Stomach (tissue), 9 donors: ENCODE measurements around the gene FAXDC2. TPM values are rescaled to one million over a fixed set of nuclear protein-coding genes. Genes with fewer than 3 reads are reported as not detected.
"Not testable (repeated sequence)": the region's sequence is repeated elsewhere in the genome, so short reads cannot be mapped to it uniquely, and the experiment has no call there.

Source experiments
- DNase-seq, 2 donors: peaks; one replicate each; pipeline versions ENCODE4 v3.0.0 to v3.0.0-alpha.2; 2013 to 2019
- H3K27ac ChIP-seq, 5 donors: fragments of 200-600 bp in 4 of 5; sonication (generic) in 4 of 5; one replicate each; pipeline ENCODE4 v1.5.1; 2013 to 2019; ENCODE audit warnings: mild to moderate bottlenecking in 1 of 5, moderate library complexity in 1 of 5
- H3K27me3 ChIP-seq, 3 donors: fragments of 200-600 bp; sonication (generic); one replicate each; pipeline ENCODE4 v1.5.1; 2017 to 2019; ENCODE audit warnings: mixed run types in 1 of 3
- H3K36me3 ChIP-seq, 4 donors: fragments of 200-600 bp; sonication (generic); 1 replicate in 3 of 4; 2 replicates in 1 of 4; pipeline ENCODE4 v1.5.1; 2016 to 2019
- H3K4me1 ChIP-seq, 4 donors: fragments of 200-600 bp; sonication (generic); one replicate each; pipeline ENCODE4 v1.5.1; 2016 to 2019
- H3K4me3 ChIP-seq, 4 donors: fragments of 200-600 bp; sonication (generic) in 3 of 4; one replicate each; pipeline ENCODE4 v1.5.1; 2016 to 2019; ENCODE audit warnings: mild to moderate bottlenecking in 1 of 4
- H3K9me3 ChIP-seq, 4 donors: fragments of 200-600 bp; sonication (generic); one replicate each; pipeline ENCODE4 v1.5.1; 2016 to 2019
- CTCF ChIP-seq, 7 experiments: fragments of 450-650 bp in 4 of 7; fragments of 200-600 bp in 3 of 7; sonication (generic) in 3 of 7; IDR thresholded peaks; one replicate each; pipeline ENCODE4 v1.5.1; 2016 to 2019; ENCODE audit warnings: antibody characterized with exemption in 7 of 7, control low read depth in 2 of 7, mild to moderate bottlenecking in 1 of 7
- EP300 ChIP-seq: sonication (generic); formaldehyde crosslinking; IDR thresholded peaks from one replicate; pipeline ENCODE4 v1.6.1; 2017; ENCODE audit warnings: antibody characterized with exemption
- POLR2A ChIP-seq, 4 donors: fragments of 450-650 bp; IDR thresholded peaks; one replicate each; pipeline ENCODE4 v1.6.1; 2016; ENCODE audit warnings: antibody characterized with exemption in 4 of 4, control low read depth in 2 of 4, mild to moderate bottlenecking in 1 of 4, moderate library complexity in 1 of 4
- POLR2AphosphoS5 ChIP-seq, 3 donors: sonication (generic); formaldehyde crosslinking; IDR thresholded peaks; one replicate each; pipeline ENCODE4 v1.6.1; 2016; ENCODE audit warnings: antibody characterized with exemption in 3 of 3
- WGBS, 5 donors: extraction: QIAGEN DNeasy Blood & Tissue Kit in 3 of 5; methylation state at CpG; one replicate each; pipeline versions ENCODE4 v1.1.5 to v1.1.7; 2013 to 2018; 5-methylcytosine and 5-hydroxymethylcytosine counted together
- intact Hi-C: fragments of 100-400 bp; cut with DNase I; formaldehyde crosslinking; loops from one replicate; pipeline ENCODE4 v1.15.1; 2023; ENCODE audit warnings: low total_unique reads
- polyA plus RNA-seq, 3 donors: library from polyadenylated mRNA; stranded (reverse); fragments of 200-250 nt; gene quantifications; one replicate each; pipeline ENCODE4 v1.2.3, GENCODE V29; 2013
- total RNA-seq, 5 donors: library from RNA; depleted of rRNA; stranded (reverse); fragments of >200 nt; gene quantifications; one replicate each; pipeline versions ENCODE4 v1.1.0 to v1.2.3, GENCODE V29; 2014 to 2016
- donor health status: healthy with polysubstance abuse.
- donor health status: Bipolar disorder and iron deficiency.
- donor health status: healthy.

Gene FAXDC2
- total and polyA plus RNA-seq, 8 donors: 4.9 to 160 (median 18.1) TPM

- peak overlapping the region in 2 of 5 donors; percentile 46 to 67 for H3K27ac ChIP-seq
- intact Hi-C loops: no loop called here
- no peak for TF ChIP-seq CTCF (IDR thresholded peaks at IDR 0.05)
- TF ChIP-seq EP300: no peak
- no peak for TF ChIP-seq POLR2A (IDR thresholded peaks at IDR 0.05)
- no peak for TF ChIP-seq POLR2AphosphoS5 (IDR thresholded peaks at IDR 0.05)
- H3K4me1 ChIP-seq: peaks cover 4 to 22% (median 11%) of the 10 kb centered on the region in 4 donors
- H3K4me3 ChIP-seq: no peak overlapping the region
- no peaks in the 10 kb centered on the region for H3K9me3 ChIP-seq
- no peaks in the 10 kb centered on the region for H3K27me3 ChIP-seq
- DNase-seq: peak in 1 of 2 donors; percentile 34
- WGBS, 5 donors: 66 to 87% (median 74%) methylated on average over 3 to 4 of the region's 4 CpGs
- peaks cover 8 to 71% (median 66%) of the 10 kb centered on the region in 4 donors for H3K36me3 ChIP-seq
Measured at GRCh38 chr5:154829589-154830218, 20.7 kb downstream of the FAXDC2 start.

- no peaks in the 10 kb centered on the region for H3K27me3 ChIP-seq
- TF ChIP-seq CTCF (IDR thresholded peaks at IDR 0.05) (no peak), POLR2A (IDR thresholded peaks at IDR 0.05) (no peak), EP300 (no peak), POLR2AphosphoS5 (IDR thresholded peaks at IDR 0.05) (no peak)
- H3K36me3 ChIP-seq: peaks cover 8 to 76% (median 71%) of the 10 kb centered on the region in 4 donors
- no peak for DNase-seq
- intact Hi-C loops: no loop called here
- WGBS, 5 donors: 49 to 72% (median 62%) methylated on average over 2 of the region's 2 CpGs
- peak overlapping the region in 2 of 5 donors; percentile 46 to 67 for H3K27ac ChIP-seq
- no peak overlapping the region for H3K4me3 ChIP-seq
- H3K9me3 ChIP-seq: no peaks in the 10 kb centered on the region
- peaks cover 3 to 17% (median 7%) of the 10 kb centered on the region in 4 donors for H3K4me1 ChIP-seq
Measured at GRCh38 chr5:154829181-154829588, 21.2 kb downstream of the FAXDC2 start.

GRCh38 chr5:154824070-154824469, 26.3 kb downstream of the FAXDC2 start:
- intact Hi-C loops: no loop called here
- Histone ChIP-seq H3K27me3 (no peaks in the 10 kb centered on the region), H3K4me3 (no peak overlapping the region), H3K9me3 (no peaks in the 10 kb centered on the region), H3K36me3 (peaks cover 24 to 93% (median 87%) of the 10 kb centered on the region in 4 donors), H3K4me1 (peaks cover 0 to 6% (median 3%) of the 10 kb centered on the region in 4 donors), H3K27ac (peak overlapping the region in 1 of 5 donors; percentile 11)
- 81 to 95% (median 91%) methylated on average over 2 of the region's 2 CpGs for WGBS, 5 donors
- DNase-seq: no peak
- TF ChIP-seq CTCF (IDR thresholded peaks at IDR 0.05): no peak
- TF ChIP-seq EP300: no peak
- TF ChIP-seq POLR2A (IDR thresholded peaks at IDR 0.05): no peak
- TF ChIP-seq POLR2AphosphoS5 (IDR thresholded peaks at IDR 0.05): no peak

- WGBS, 5 donors: 74 to 84% (median 81%) methylated on average over 4 of the region's 4 CpGs
- Histone ChIP-seq H3K36me3 (peaks cover 24 to 89% (median 87%) of the 10 kb centered on the region in 4 donors), H3K27me3 (no peaks in the 10 kb centered on the region), H3K27ac (no peak overlapping the region), H3K4me1 (peaks cover 0 to 7% (median under 1%) of the 10 kb centered on the region in 4 donors), H3K4me3 (no peak overlapping the region), H3K9me3 (no peaks in the 10 kb centered on the region)
- intact Hi-C loops: no loop called here
- DNase-seq: no peak
- TF ChIP-seq POLR2A (IDR thresholded peaks at IDR 0.05) (no peak), EP300 (no peak), CTCF (IDR thresholded peaks at IDR 0.05) (no peak), POLR2AphosphoS5 (IDR thresholded peaks at IDR 0.05) (no peak)
Measured at GRCh38 chr5:154823605-154824004, 26.8 kb downstream of the FAXDC2 start.

GRCh38 chr5:154822896-154823295, 27.5 kb downstream of the FAXDC2 start:
- H3K4me3 ChIP-seq, H3K27me3 ChIP-seq, intact Hi-C loops, H3K4me1 ChIP-seq, H3K9me3 ChIP-seq, DNase-seq, H3K27ac ChIP-seq: not testable (repeated sequence)
- WGBS, 5 donors: 86 to 94% (median 93%) methylated on average over 5 of the region's 5 CpGs
- H3K36me3 ChIP-seq: peaks cover 24 to 89% (median 86%) of the 10 kb centered on the region in 4 donors
